HUES6 (cell line): Measurements from ENCODE around the gene STAT1.

ENCODE experiments used
- H3K27ac ChIP-seq: 2 replicates; pipeline ENCODE4 v1.7.0; 2013; ENCODE audit warnings: low read depth, mild to moderate bottlenecking, low read length, inconsistent platforms
- H3K27me3 ChIP-seq: 2 replicates; pipeline ENCODE4 v1.6.1; 2013; ENCODE audit warnings: low read length; ENCODE audit not compliant: control insufficient read depth, insufficient read depth
- H3K36me3 ChIP-seq: 2 replicates; pipeline ENCODE4 v1.6.1; 2013; ENCODE audit warnings: low read length; ENCODE audit not compliant: control insufficient read depth, insufficient read depth
- H3K4me1 ChIP-seq: 2 replicates; pipeline ENCODE4 v1.6.1; 2013; ENCODE audit warnings: low read length; ENCODE audit not compliant: control insufficient read depth, insufficient read depth
- H3K4me3 ChIP-seq: 2 replicates; pipeline ENCODE4 v1.5.1; 2013; ENCODE audit warnings: low read depth, low read length
- H3K9ac ChIP-seq: one replicate; pipeline ENCODE4 v1.6.1; 2013; ENCODE audit warnings: mild to moderate bottlenecking, low read length
- H3K9me3 ChIP-seq: 2 replicates; pipeline ENCODE4 v1.6.1; 2013; ENCODE audit warnings: low read depth, low read length; ENCODE audit not compliant: control insufficient read depth, insufficient read depth

The STAT1 gene

GRCh38 chr2:190929919-190930318, 84.1 kb downstream of the STAT1 start:
- H3K36me3 ChIP-seq = peaks cover 62% of the 10 kb centered on the region
- H3K27me3 ChIP-seq = no peaks in the 10 kb centered on the region
- peaks cover 19% of the 10 kb centered on the region for H3K4me1 ChIP-seq
- H3K9ac ChIP-seq = no peak overlapping the region
- H3K27ac ChIP-seq = no peak overlapping the region
- H3K9me3 ChIP-seq = no peaks in the 10 kb centered on the region
- no peak overlapping the region for H3K4me3 ChIP-seq

- Histone ChIP-seq H3K27ac (no peak overlapping the region), H3K4me1 (peaks cover under 1% of the 10 kb centered on the region; the same call in 1 of the 2 replicates), H3K9ac (no peak overlapping the region), H3K36me3 (peaks cover 83% of the 10 kb centered on the region), H3K27me3 (no peaks in the 10 kb centered on the region), H3K9me3 (no peaks in the 10 kb centered on the region), H3K4me3 (no peak overlapping the region)
Observed at GRCh38 chr2:190927301-190927700, 86.7 kb downstream of the STAT1 start.

- Histone ChIP-seq H3K27me3 (no peaks in the 10 kb centered on the region), H3K4me1 (no peaks in the 10 kb centered on the region), H3K9ac (no peak overlapping the region), H3K36me3 (peaks cover 93% of the 10 kb centered on the region), H3K27ac (no peak overlapping the region), H3K4me3 (no peak overlapping the region), H3K9me3 (no peaks in the 10 kb centered on the region)
Observed at GRCh38 chr2:190922376-190922775, 91.6 kb downstream of the STAT1 start.

DNA sequence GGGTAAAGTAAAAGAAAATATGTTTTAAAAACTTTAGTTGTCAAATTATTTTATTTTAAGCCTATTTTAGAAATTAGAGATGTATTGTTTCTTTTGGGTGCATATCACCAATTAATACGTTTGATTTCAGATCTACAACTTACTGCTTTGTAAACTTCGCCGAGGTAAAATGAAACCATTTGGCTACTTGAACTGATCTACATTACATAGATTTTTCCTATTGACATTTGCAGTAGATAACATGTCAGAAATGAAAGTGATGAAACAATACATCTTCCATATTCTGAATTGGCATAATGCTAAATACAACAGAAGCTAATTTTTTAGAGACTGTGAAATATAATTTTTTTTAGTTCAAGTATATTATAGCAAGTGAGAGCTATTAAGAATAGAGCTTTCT, 93.9 kb downstream of the STAT1 start:
- Histone ChIP-seq H3K9ac (no peak overlapping the region), H3K9me3 (no peaks in the 10 kb centered on the region), H3K4me1 (no peaks in the 10 kb centered on the region), H3K27ac (no peak overlapping the region), H3K27me3 (no peaks in the 10 kb centered on the region), H3K36me3 (peaks cover 88% of the 10 kb centered on the region), H3K4me3 (no peak overlapping the region)
